ENCODE measurements around the gene GLDC. TPM values are rescaled to one million over a fixed set of nuclear protein-coding genes. Genes with fewer than 3 reads are reported as not detected.

The GLDC gene
- total RNA-seq, 1 donor from 2014 or later: 2.6 TPM

DNA sequence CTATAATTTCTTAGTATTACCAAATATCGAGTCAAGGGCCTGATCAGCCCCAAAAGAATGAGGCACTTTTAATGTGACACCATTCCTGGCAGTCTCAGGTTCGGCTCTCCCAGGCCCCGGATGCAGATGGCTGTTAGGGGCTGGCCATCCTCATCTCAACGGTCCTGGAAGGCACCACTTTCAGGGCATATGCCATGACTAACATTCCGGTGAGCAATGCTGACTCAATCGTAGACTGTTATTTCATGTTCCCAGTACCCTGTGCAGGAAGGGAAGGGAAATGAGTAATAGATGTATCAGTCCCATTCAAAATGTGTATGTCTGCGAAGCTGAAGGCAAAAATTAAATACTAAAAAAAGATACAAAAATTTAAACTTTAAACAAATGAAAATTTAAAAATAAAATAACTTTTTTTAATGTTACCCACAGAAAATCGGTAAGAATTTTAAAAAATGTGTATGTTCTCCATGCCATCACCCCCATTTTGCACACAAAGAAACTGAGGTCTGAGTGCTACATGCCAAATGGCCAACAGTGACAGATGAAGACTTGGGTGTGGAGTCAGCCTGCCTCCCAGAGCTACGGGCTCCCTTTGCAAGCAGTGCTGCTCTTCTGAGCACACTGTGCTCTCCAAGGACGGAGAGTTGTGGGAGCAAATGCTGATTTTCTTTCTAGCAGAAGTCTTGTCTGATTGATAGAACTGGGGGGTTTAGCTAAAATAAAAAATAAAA is 79.0 kb downstream of the GLDC start:
- no peak for ATAC-seq (ENCODE audit: low read depth)
- H3K4me1 Mint-ChIP-seq: no peaks in the 10 kb centered on the region
- intact Hi-C loops (cut with micrococcal nuclease): loop anchor here (5.0 to 10.0 kb wide), 3 partner anchors 64 to 682 kb away; no protein-coding TSS in a partner anchor

DNA sequence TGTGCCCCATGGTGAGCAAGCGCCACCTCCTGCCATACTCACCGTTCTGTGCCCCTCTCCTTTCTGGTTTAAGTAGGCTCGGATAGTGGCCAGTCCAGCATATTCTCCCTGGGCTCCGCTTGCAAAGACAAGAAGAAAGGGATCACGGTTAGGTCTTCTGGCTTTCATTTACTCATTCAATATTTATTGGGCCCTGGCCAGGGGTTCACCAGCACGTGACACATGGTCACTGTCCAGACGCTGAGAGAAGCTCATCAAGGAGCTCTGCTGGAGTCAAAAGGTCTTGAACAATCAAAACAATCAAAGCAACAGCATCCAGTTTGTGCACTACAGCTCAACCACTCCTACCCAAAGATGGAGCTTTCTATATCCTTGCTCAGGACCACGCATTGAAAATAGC is 80.2 kb downstream of the GLDC start:
- DNase-seq (no peak), ATAC-seq (ENCODE audit: low read depth) (no peak)
- CTCF ChIA-PET: interaction anchor here (5.7 kb wide), 1 partner anchor 212 kb away, joined by 65 read pairs; no protein-coding TSS in a partner anchor
- Mint-ChIP-seq H3K27me3 (no peaks in the 10 kb centered on the region), H3K9me3 (no peaks in the 10 kb centered on the region), H3K4me3 (no peak overlapping the region), H3K36me3 (ENCODE audit: low read depth) (no peaks in the 10 kb centered on the region), H3K27ac (no peak overlapping the region), H3K4me1 (no peaks in the 10 kb centered on the region)
- TF ChIP-seq, protein P1, sequence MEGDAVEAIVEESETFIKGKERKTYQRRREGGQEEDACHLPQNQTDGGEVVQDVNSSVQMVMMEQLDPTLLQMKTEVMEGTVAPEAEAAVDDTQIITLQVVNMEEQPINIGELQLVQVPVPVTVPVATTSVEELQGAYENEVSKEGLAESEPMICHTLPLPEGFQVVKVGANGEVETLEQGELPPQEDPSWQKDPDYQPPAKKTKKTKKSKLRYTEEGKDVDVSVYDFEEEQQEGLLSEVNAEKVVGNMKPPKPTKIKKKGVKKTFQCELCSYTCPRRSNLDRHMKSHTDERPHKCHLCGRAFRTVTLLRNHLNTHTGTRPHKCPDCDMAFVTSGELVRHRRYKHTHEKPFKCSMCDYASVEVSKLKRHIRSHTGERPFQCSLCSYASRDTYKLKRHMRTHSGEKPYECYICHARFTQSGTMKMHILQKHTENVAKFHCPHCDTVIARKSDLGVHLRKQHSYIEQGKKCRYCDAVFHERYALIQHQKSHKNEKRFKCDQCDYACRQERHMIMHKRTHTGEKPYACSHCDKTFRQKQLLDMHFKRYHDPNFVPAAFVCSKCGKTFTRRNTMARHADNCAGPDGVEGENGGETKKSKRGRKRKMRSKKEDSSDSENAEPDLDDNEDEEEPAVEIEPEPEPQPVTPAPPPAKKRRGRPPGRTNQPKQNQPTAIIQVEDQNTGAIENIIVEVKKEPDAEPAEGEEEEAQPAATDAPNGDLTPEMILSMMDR (IDR thresholded peaks at IDR 0.05): no peak
- POLR2A ChIA-PET: no interaction called here
- intact Hi-C loops (cut with micrococcal nuclease): loop anchor here (5.0 to 10.0 kb wide), 3 partner anchors 63 to 681 kb away; no protein-coding TSS in a partner anchor

More for the DNA sequence above, 79.0 kb downstream of the GLDC start:
- H3K27me3 Mint-ChIP-seq: no peaks in the 10 kb centered on the region
- H3K4me3 Mint-ChIP-seq: no peak overlapping the region
- DNase-seq: no peak
- H3K36me3 Mint-ChIP-seq (ENCODE audit: low read depth): no peaks in the 10 kb centered on the region
- ChIA-PET CTCF (interaction anchor here (1.6 to 5.7 kb wide), 5 partner anchors 78 to 512 kb away, joined by 4 to 65 read pairs (median 6); partner anchors contain the start of gene UHRF2), POLR2A (interaction anchor here (0.7 kb wide), 1 partner anchor 52 kb away, joined by 3 read pairs; no protein-coding TSS in a partner anchor)
- TF ChIP-seq, protein P1 (IDR thresholded peaks at IDR 0.05): no peak
- no peaks in the 10 kb centered on the region for H3K9me3 Mint-ChIP-seq
- no peak overlapping the region for H3K27ac Mint-ChIP-seq

DNA sequence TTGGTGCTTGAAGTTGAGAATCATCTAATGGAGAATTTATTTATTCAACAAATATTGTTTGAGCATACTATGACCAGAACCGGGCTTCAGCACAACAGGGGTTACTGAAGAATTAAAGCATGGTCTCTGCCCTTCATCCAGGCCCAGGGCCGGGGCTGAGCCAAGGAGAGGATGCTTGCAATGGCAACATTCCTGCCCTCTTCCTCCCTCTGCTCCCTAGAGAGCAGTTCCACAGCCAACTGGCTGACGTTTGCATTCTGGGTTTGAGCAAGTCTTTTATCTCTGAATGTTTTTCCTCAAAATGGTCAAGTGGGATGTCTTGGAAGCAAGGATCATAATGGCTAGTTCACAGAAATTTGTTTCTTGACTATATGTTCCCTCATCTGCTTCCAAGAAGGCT is 80.7 kb downstream of the GLDC start:
- Mint-ChIP-seq H3K4me3 (no peak overlapping the region), H3K9me3 (no peaks in the 10 kb centered on the region), H3K36me3 (ENCODE audit: low read depth) (no peaks in the 10 kb centered on the region), H3K4me1 (no peaks in the 10 kb centered on the region), H3K27me3 (no peaks in the 10 kb centered on the region), H3K27ac (no peak overlapping the region)
- TF ChIP-seq, protein P1 (IDR thresholded peaks at IDR 0.05): no peak
- ATAC-seq (ENCODE audit: low read depth) (no peak), DNase-seq (no peak)
- ChIA-PET POLR2A (no interaction called here), CTCF (interaction anchor here (5.7 kb wide), 1 partner anchor 212 kb away, joined by 65 read pairs; no protein-coding TSS in a partner anchor)
- intact Hi-C loops (cut with micrococcal nuclease): loop anchor here (5.0 to 10.0 kb wide), 3 partner anchors 63 to 680 kb away; no protein-coding TSS in a partner anchor

DNA sequence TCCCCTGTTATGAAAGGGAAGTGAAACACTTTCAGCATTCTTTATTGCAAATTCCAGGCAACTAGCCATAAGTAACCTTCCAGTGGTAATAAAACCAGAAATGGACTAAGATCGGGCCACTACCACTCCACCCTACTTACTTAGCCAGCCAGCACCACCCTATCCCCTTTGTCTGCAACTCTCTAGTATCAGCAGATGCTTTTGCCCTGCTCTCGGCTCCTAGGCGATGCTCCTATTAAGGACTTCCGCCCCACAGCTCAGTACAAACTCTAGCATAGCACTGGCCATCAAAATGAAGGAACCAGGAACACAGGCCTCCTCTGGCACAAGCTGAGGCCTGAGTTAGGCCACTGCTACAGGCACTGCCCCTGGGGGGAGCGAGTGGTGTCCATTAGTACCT is 81.2 kb downstream of the GLDC start:
- Mint-ChIP-seq H3K27me3 (no peaks in the 10 kb centered on the region), H3K9me3 (no peaks in the 10 kb centered on the region), H3K36me3 (ENCODE audit: low read depth) (no peaks in the 10 kb centered on the region), H3K4me3 (no peak overlapping the region), H3K4me1 (no peaks in the 10 kb centered on the region), H3K27ac (no peak overlapping the region)
- ChIA-PET CTCF (interaction anchor here (5.7 kb wide), 1 partner anchor 211 kb away, joined by 65 read pairs; no protein-coding TSS in a partner anchor), POLR2A (no interaction called here)
- DNase-seq (no peak), ATAC-seq (ENCODE audit: low read depth) (no peak)
- TF ChIP-seq, protein P1 (IDR thresholded peaks at IDR 0.05): no peak
- intact Hi-C loops (cut with micrococcal nuclease): loop anchor here (10.0 kb wide), 1 partner anchor 680 kb away; no protein-coding TSS in a partner anchor

- intact Hi-C loops (cut with micrococcal nuclease): loop anchor here (10.0 kb wide), 1 partner anchor 678 kb away; no protein-coding TSS in a partner anchor
- no peaks in the 10 kb centered on the region for H3K9me3 Mint-ChIP-seq
- ATAC-seq (ENCODE audit: low read depth): no peak
- ChIA-PET POLR2A (no interaction called here), CTCF (no interaction called here)
- no peak for DNase-seq
- TF ChIP-seq, protein P1 (IDR thresholded peaks at IDR 0.05): no peak
- H3K4me3 Mint-ChIP-seq: no peak overlapping the region
- H3K27ac Mint-ChIP-seq: no peak overlapping the region
- no peaks in the 10 kb centered on the region for H3K4me1 Mint-ChIP-seq
- no peaks in the 10 kb centered on the region for H3K36me3 Mint-ChIP-seq (ENCODE audit: low read depth)
- H3K27me3 Mint-ChIP-seq: no peaks in the 10 kb centered on the region
Measured at GRCh38 chr9:6562871-6563430, 82.6 kb downstream of the GLDC start.
